K562 (cell line): ENCODE data around the gene PTPN18. TPM values are rescaled to one million over a fixed set of nuclear protein-coding genes. Genes with fewer than 3 reads are reported as not detected.

Experiments
- CBX1 ChIP-seq: sonication (generic); IDR thresholded peaks from 2 replicates; pipeline ENCODE4 v1.6.1; 2016; ENCODE audit warnings: antibody characterized with exemption, low read depth, mild to moderate bottlenecking
- DIDO1 ChIP-seq: fragments of 450-650 bp; IDR thresholded peaks from 2 replicates; pipeline ENCODE4 v1.6.1; 2016; ENCODE audit warnings: low read depth, missing biosample characterization, missing genetic modification characterization
- ELF2 ChIP-seq: fragments of 250-450 bp; sonication (Bioruptor Pico); IDR thresholded peaks from 2 replicates; pipeline ENCODE4 v1.5.0; 2021; ENCODE audit warnings: mild to moderate bottlenecking
- FOXM1 ChIP-seq, 2 experiments: fragments of 450-650 bp in 1 of 2; sonication (generic) in 1 of 2; formaldehyde crosslinking in 1 of 2; IDR thresholded peaks; 2 replicates each; pipeline versions ENCODE4 v1.6.1 to v1.9.0; 2017 to 2022; ENCODE audit warnings: low read depth in 2 of 2, mild to moderate bottlenecking in 2 of 2, missing genetic modification reagents in 1 of 2, moderate library complexity in 1 of 2
- HDGF ChIP-seq: fragments of 450-650 bp; IDR thresholded peaks from 2 replicates; pipeline ENCODE4 v1.6.1; 2016
- HMG20A ChIP-seq: fragments of 450-650 bp; formaldehyde crosslinking; conservative IDR thresholded peaks from 2 replicates; pipeline ENCODE4 v1.4.0; 2020; ENCODE audit warnings: mild to moderate bottlenecking, mixed read lengths
- MCM5 ChIP-seq: fragments of 450-650 bp; IDR thresholded peaks from 2 replicates; pipeline ENCODE4 v1.6.1; 2016; ENCODE audit warnings: low read depth
- NFYB ChIP-seq: IDR thresholded peaks from 2 replicates; pipeline ENCODE4 v1.6.1; 2011; ENCODE audit warnings: mild to moderate bottlenecking, moderate library complexity; ENCODE audit not compliant: insufficient read length; ENCODE audit errors: extremely low read depth
- POLR3A ChIP-seq: IDR thresholded peaks from 2 replicates; pipeline ENCODE4 v1.6.1; 2011; ENCODE audit warnings: borderline replicate concordance, mild to moderate bottlenecking, moderate library complexity; ENCODE audit not compliant: insufficient read length, insufficient read depth; ENCODE audit errors: extremely low read depth
- RFX7 ChIP-seq: fragments of 250-450 bp; sonication (Bioruptor Pico); IDR thresholded peaks from 2 replicates; pipeline ENCODE4 v1.5.1; 2021; ENCODE audit warnings: mild to moderate bottlenecking
- SIRT6 ChIP-seq: IDR thresholded peaks from one replicate; pipeline ENCODE4 v1.6.1; 2012; ENCODE audit warnings: low read depth, mild to moderate bottlenecking, control low read depth, inconsistent platforms, low read length, moderate library complexity
- ZKSCAN8 ChIP-seq: fragments of 200-800 bp; sonication (Bioruptor generic); IDR thresholded peaks from 2 replicates; pipeline ENCODE4 v1.6.1; 2016; ENCODE audit warnings: missing genetic modification characterization, missing compliant biosample characterization
- ZNF3 ChIP-seq: fragments of 250-450 bp; sonication (Bioruptor Pico); IDR thresholded peaks from 2 replicates; pipeline ENCODE4 v1.5.0; 2021; ENCODE audit warnings: mild to moderate bottlenecking, moderate library complexity
- polyA plus RNA-seq, 8 experiments: library from polyadenylated mRNA; depleted of rRNA in 4 of 8; stranded (reverse) in 5 of 8; unstranded in 3 of 8; fragments of >200 nt; fragmentation: Nextera tagmentation in 2 of 8; fragmentation: Illumina TruSeq in 1 of 8; extraction: Ambion mirVana in 2 of 8; extraction: Trizol in 1 of 8; gene quantifications; 2 replicates each; pipeline versions ENCODE4 v1.2.1 to v1.2.3, GENCODE V29; 2011 to 2014; ENCODE audit warnings: inconsistent platforms in 1 of 8, missing spikeins in 1 of 8
- total RNA-seq, 7 experiments: library from RNA; depleted of rRNA in 6 of 7; stranded (reverse); fragments of >200 nt in 6 of 7; fragmentation: Illumina TruSeq in 2 of 7; extraction: Trizol in 2 of 7; gene quantifications; 2 replicates each; pipeline versions ENCODE4 v1.2.1 to v1.2.3, GENCODE V29; 2011 to 2021; ENCODE audit warnings: low replicate concordance in 1 of 7
- TF ChIP-seq, protein P1 (sequence below): sonication (generic); formaldehyde crosslinking; IDR thresholded peaks from 2 replicates; pipeline ENCODE4 v1.8.0; 2022; ENCODE audit warnings: mild to moderate bottlenecking, missing genetic modification reagents
- TF ChIP-seq, protein P2 (sequence below): fragments of 250-450 bp; sonication (Bioruptor Pico); IDR thresholded peaks from 2 replicates; pipeline ENCODE4 v1.8.0; 2022; ENCODE audit warnings: moderate library complexity, mild to moderate bottlenecking, inconsistent platforms
- TF ChIP-seq, protein P3 (sequence below), 3 experiments: fragments of 200-800 bp in 1 of 3; fragments of 250-450 bp in 1 of 3; fragments of 450-650 bp in 1 of 3; sonication (Bioruptor Pico) in 1 of 3; sonication (Bioruptor generic) in 1 of 3; formaldehyde crosslinking in 1 of 3; IDR thresholded peaks; 2 replicates each; pipeline versions ENCODE4 v1.6.1 to v1.8.0; 2016 to 2022; ENCODE audit warnings: mild to moderate bottlenecking in 2 of 3, missing genetic modification characterization in 2 of 3, missing compliant biosample characterization in 1 of 3, moderate library complexity in 1 of 3
- TF ChIP-seq, protein P4 (sequence below): fragments of 450-650 bp; IDR thresholded peaks from 2 replicates; pipeline ENCODE4 v1.6.1; 2018; ENCODE audit warnings: mild to moderate bottlenecking, low read depth; ENCODE audit not compliant: partially characterized antibody

The PTPN18 gene
- total and polyA plus RNA-seq, 9 of the 15 experiments (the other 6 are each of a cell fraction or from before 2014, with no cell fraction given): 11.6 to 90.7 (median 49.6) TPM

DNA sequence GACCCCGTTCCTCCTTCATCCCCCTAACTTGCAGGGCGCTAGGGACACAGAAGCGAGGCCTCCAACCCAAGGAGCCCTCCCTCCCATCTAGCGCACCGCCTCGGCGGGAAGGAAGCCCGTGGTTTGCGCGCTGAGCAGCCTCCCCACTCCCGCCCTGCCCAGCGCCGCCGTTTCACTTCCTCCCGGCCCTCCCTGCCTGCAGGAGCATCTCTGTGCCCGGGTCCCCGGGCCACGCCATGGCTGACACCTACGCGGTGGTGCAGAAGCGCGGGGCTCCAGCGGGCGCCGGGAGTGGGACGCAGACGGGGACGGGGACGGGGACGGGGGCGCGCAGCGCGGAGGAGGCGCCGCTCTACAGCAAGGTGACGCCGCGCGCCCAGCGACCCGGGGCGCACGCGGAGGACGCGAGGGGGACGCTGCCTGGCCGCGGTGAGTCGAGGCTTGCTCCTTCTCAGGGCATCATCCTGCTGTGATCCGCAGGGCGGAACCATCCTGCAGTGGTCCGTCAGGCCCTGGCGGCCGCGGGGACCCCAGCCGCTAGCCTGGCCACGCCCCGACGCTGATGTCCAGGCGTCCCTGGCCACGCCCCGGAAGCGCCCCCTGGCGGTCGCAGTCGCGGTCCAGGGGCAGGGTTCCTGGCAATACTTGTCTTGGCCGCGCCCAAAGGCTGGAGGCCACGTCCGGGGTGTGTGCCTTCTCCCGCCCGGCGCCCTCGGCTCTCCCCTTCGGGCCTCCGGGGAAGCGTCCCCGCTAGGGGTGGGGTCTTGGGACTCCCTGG is 16.4 kb downstream of the PTPN18 start (continued):
- TF ChIP-seq POLR3A (no peak), MCM5 (no peak), DIDO1 (tag) (no peak), FOXM1 (IDR thresholded peaks at IDR 0.05; ENCODE audit: low read depth) (no peak), FOXM1 (CRISPR knock-in tag; IDR thresholded peaks at IDR 0.05; ENCODE audit: low read depth) (peak; percentile 83; the same call in 1 of the 2 replicates), HMG20A (CRISPR knock-in tag) (no peak), HDGF (no peak), CBX1 (peak; percentile 88), SIRT6 (no peak), ZKSCAN8 (CRISPR knock-in tag) (no peak), ELF2 (CRISPR knock-in tag) (no peak), ZNF3 (CRISPR knock-in tag) (no peak), NFYB (no peak), RFX7 (CRISPR knock-in tag) (no peak)
- TF ChIP-seq, protein P1, sequence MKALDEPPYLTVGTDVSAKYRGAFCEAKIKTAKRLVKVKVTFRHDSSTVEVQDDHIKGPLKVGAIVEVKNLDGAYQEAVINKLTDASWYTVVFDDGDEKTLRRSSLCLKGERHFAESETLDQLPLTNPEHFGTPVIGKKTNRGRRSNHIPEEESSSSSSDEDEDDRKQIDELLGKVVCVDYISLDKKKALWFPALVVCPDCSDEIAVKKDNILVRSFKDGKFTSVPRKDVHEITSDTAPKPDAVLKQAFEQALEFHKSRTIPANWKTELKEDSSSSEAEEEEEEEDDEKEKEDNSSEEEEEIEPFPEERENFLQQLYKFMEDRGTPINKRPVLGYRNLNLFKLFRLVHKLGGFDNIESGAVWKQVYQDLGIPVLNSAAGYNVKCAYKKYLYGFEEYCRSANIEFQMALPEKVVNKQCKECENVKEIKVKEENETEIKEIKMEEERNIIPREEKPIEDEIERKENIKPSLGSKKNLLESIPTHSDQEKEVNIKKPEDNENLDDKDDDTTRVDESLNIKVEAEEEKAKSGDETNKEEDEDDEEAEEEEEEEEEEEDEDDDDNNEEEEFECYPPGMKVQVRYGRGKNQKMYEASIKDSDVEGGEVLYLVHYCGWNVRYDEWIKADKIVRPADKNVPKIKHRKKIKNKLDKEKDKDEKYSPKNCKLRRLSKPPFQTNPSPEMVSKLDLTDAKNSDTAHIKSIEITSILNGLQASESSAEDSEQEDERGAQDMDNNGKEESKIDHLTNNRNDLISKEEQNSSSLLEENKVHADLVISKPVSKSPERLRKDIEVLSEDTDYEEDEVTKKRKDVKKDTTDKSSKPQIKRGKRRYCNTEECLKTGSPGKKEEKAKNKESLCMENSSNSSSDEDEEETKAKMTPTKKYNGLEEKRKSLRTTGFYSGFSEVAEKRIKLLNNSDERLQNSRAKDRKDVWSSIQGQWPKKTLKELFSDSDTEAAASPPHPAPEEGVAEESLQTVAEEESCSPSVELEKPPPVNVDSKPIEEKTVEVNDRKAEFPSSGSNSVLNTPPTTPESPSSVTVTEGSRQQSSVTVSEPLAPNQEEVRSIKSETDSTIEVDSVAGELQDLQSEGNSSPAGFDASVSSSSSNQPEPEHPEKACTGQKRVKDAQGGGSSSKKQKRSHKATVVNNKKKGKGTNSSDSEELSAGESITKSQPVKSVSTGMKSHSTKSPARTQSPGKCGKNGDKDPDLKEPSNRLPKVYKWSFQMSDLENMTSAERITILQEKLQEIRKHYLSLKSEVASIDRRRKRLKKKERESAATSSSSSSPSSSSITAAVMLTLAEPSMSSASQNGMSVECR: peak; percentile 66; the same call in 1 of the 2 replicates
- TF ChIP-seq, protein P2, sequence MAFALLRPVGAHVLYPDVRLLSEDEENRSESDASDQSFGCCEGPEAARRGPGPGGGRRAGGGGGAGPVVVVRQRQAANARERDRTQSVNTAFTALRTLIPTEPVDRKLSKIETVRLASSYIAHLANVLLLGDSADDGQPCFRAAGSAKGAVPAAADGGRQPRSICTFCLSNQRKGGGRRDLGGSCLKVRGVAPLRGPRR (CRISPR knock-in tag): no peak
- TF ChIP-seq, protein P3, sequence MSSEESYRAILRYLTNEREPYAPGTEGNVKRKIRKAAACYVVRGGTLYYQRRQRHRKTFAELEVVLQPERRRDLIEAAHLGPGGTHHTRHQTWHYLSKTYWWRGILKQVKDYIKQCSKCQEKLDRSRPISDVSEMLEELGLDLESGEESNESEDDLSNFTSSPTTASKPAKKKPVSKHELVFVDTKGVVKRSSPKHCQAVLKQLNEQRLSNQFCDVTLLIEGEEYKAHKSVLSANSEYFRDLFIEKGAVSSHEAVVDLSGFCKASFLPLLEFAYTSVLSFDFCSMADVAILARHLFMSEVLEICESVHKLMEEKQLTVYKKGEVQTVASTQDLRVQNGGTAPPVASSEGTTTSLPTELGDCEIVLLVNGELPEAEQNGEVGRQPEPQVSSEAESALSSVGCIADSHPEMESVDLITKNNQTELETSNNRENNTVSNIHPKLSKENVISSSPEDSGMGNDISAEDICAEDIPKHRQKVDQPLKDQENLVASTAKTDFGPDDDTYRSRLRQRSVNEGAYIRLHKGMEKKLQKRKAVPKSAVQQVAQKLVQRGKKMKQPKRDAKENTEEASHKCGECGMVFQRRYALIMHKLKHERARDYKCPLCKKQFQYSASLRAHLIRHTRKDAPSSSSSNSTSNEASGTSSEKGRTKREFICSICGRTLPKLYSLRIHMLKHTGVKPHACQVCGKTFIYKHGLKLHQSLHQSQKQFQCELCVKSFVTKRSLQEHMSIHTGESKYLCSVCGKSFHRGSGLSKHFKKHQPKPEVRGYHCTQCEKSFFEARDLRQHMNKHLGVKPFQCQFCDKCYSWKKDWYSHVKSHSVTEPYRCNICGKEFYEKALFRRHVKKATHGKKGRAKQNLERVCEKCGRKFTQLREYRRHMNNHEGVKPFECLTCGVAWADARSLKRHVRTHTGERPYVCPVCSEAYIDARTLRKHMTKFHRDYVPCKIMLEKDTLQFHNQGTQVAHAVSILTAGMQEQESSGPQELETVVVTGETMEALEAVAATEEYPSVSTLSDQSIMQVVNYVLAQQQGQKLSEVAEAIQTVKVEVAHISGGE (CRISPR knock-in tag; IDR thresholded peaks at IDR 0.05): peak in 2 of 3 experiments; percentile 72 to 95; a peak in 5 of 6 replicates
- TF ChIP-seq, protein P4, sequence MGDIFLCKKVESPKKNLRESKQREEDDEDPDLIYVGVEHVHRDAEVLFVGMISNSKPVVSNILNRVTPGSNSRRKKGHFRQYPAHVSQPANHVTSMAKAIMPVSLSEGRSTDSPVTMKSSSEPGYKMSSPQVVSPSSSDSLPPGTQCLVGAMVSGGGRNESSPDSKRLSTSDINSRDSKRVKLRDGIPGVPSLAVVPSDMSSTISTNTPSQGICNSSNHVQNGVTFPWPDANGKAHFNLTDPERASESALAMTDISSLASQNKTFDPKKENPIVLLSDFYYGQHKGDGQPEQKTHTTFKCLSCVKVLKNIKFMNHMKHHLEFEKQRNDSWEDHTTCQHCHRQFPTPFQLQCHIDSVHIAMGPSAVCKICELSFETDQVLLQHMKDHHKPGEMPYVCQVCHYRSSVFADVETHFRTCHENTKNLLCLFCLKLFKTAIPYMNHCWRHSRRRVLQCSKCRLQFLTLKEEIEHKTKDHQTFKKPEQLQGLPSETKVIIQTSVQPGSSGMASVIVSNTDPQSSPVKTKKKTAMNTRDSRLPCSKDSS: no peak
